Measurements from ENCODE around the gene CTBP1. TPM values are rescaled to one million over a fixed set of nuclear protein-coding genes. Genes with fewer than 3 reads are reported as not detected.

CTBP1 gene
- total RNA-seq, 1 donor from 2014 or later: 165 TPM

GRCh38 chr4:1166509-1167243 lies 82.3 kb downstream of the CTBP1 start:
- H3K27me3 Mint-ChIP-seq: peaks cover 42% of the 10 kb centered on the region
- H3K9me3 Mint-ChIP-seq: no peaks in the 10 kb centered on the region
- peak overlapping the region; percentile 84 for H3K4me3 Mint-ChIP-seq
- H3K36me3 Mint-ChIP-seq: no peaks in the 10 kb centered on the region
- peaks cover 6% of the 10 kb centered on the region for H3K4me1 Mint-ChIP-seq (ENCODE audit: unreplicated experiment)
- H3K27ac Mint-ChIP-seq: no peak overlapping the region
- no peak for DNase-seq (ENCODE audit: extremely low spot score, unreplicated experiment)
- no peak for TF ChIP-seq CTCF (conservative IDR thresholded peaks at IDR 0.05)

- no peak overlapping the region for H3K27ac Mint-ChIP-seq
- no peak for DNase-seq (ENCODE audit: extremely low spot score, unreplicated experiment)
- H3K27me3 Mint-ChIP-seq: peaks cover 35% of the 10 kb centered on the region
These were observed 83.9 kb downstream of the CTBP1 start for GRCh38 chr4:1164956-1165545.

GRCh38 chr4:1164444-1164843 lies 84.5 kb downstream of the CTBP1 start:
- H3K4me3 Mint-ChIP-seq: no peak overlapping the region
- H3K36me3 Mint-ChIP-seq: no peaks in the 10 kb centered on the region
- no peak for DNase-seq (ENCODE audit: extremely low spot score, unreplicated experiment)
- no peak overlapping the region for H3K27ac Mint-ChIP-seq
- no peak for TF ChIP-seq CTCF (conservative IDR thresholded peaks at IDR 0.05)
- no peaks in the 10 kb centered on the region for H3K9me3 Mint-ChIP-seq
- peaks cover 34% of the 10 kb centered on the region for H3K27me3 Mint-ChIP-seq
- peaks cover 6% of the 10 kb centered on the region for H3K4me1 Mint-ChIP-seq (ENCODE audit: unreplicated experiment)

More at GRCh38 chr4:1164956-1165545, 83.9 kb downstream of the CTBP1 start:
- H3K9me3 Mint-ChIP-seq: no peaks in the 10 kb centered on the region
- no peak for TF ChIP-seq CTCF (conservative IDR thresholded peaks at IDR 0.05)
- no peak overlapping the region for H3K4me3 Mint-ChIP-seq
- H3K36me3 Mint-ChIP-seq: no peaks in the 10 kb centered on the region
- H3K4me1 Mint-ChIP-seq (ENCODE audit: unreplicated experiment): peaks cover 6% of the 10 kb centered on the region

GRCh38 chr4:1164040-1164439 lies 84.9 kb downstream of the CTBP1 start:
- H3K9me3 Mint-ChIP-seq: no peaks in the 10 kb centered on the region
- H3K27me3 Mint-ChIP-seq: peaks cover 30% of the 10 kb centered on the region
- DNase-seq (ENCODE audit: extremely low spot score, unreplicated experiment): no peak
- no peak for TF ChIP-seq CTCF (conservative IDR thresholded peaks at IDR 0.05)
- H3K36me3 Mint-ChIP-seq: no peaks in the 10 kb centered on the region
- H3K4me3 Mint-ChIP-seq: no peak overlapping the region
- H3K27ac Mint-ChIP-seq: no peak overlapping the region
- H3K4me1 Mint-ChIP-seq (ENCODE audit: unreplicated experiment): peaks cover 6% of the 10 kb centered on the region

Other genes starting within 250 kb of the CTBP1 start
- 20.5 and 30.9 TPM in 2 replicates for gene FGFRL1, start 237.5 kb downstream of the CTBP1 start, total RNA-seq (ENCODE audit: low replicate concordance)
- 3.0 and 3.5 TPM in 2 replicates for gene RNF212, start 135.6 kb downstream of the CTBP1 start, total RNA-seq (ENCODE audit: low replicate concordance)
- gene SPON2, start 76.5 kb downstream of the CTBP1 start, total RNA-seq (ENCODE audit: low replicate concordance): 8.8 and 10.4 TPM in 2 replicates
- gene MAEA, start 40.8 kb upstream of the CTBP1 start, total RNA-seq (ENCODE audit: low replicate concordance): 81.5 and 98.7 TPM in 2 replicates
- gene UVSSA, start 98.1 kb upstream of the CTBP1 start, total RNA-seq (ENCODE audit: low replicate concordance): 30.5 and 32.4 TPM in 2 replicates
- not detected in 2 replicates for gene NKX1-1, start 157.3 kb upstream of the CTBP1 start, total RNA-seq (ENCODE audit: low replicate concordance)

Measured in type B pancreatic cell (in vitro differentiated cells).